ENCODE measurements around the gene DTNB. TPM values are rescaled to one million over a fixed set of nuclear protein-coding genes. Genes with fewer than 3 reads are reported as not detected.
"Not testable (repeated sequence)": the region's sequence is repeated elsewhere in the genome, so short reads cannot be mapped to it uniquely, and the experiment has no call there.

DTNB gene
- total and polyA plus RNA-seq, 2 donors (not counting 1 experiment from before 2014, with no cell fraction given), result 25.7 to 37.3 TPM

DNA sequence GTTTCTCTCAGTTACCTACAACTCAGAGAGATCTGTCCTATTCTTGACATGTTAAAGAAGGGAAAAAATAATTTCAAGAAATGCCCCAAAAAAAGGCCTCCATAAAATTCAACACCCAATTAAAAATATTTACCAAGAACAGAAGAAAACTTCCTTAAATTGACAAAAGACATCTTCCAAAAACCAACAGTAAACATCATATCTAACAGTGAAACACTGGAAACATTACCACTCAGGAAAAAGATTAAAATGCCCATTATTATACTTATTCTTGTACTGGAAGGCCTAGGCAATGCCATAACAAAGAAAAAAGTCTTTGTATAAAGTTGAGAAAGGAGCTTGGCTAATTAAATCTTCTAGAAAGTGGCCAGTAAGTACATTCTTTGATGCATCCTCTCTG is 7.2 kb downstream of the DTNB start:
- H3K36me3 ChIP-seq (replicated peaks in 1 of 2; ENCODE audit: control extremely low read depth in 1 of 2, control insufficient read depth in 1 of 2, extremely low read depth in 1 of 2, insufficient read depth in 2 of 2, low read length in 1 of 2), result no peaks in the 10 kb centered on the region
- DNase-seq (no peak), ATAC-seq (ENCODE audit: low read depth) (no peak)
- intact Hi-C loops (cut with micrococcal nuclease), result no loop called here
- H3K4me3 ChIP-seq (ENCODE audit: control extremely low read depth in 1 of 5, extremely low read depth in 1 of 5, insufficient read depth in 1 of 5, low read depth in 2 of 5, low read length in 4 of 5), result no peak overlapping the region
- no peak overlapping the region for H3K4me2 ChIP-seq (replicated peaks; ENCODE audit: low read depth, low read length, poor library complexity, severe bottlenecking)
- peaks cover 0 to 8% of the 10 kb centered on the region in 2 donors for H3K4me1 ChIP-seq (ENCODE audit: control insufficient read depth in 2 of 2, insufficient read depth in 2 of 2, low read length in 2 of 2)
- Mint-ChIP-seq H3K9me3 (ENCODE audit: insufficient read depth) (no peaks in the 10 kb centered on the region), H3K27me3 (no peaks in the 10 kb centered on the region), H3K4me1 (peaks cover 4% of the 10 kb centered on the region), H3K4me3 (no peak overlapping the region), H3K27ac (no peak overlapping the region)
- no peaks in the 10 kb centered on the region for H3K9me3 ChIP-seq (ENCODE audit: control extremely low read depth in 1 of 3, control insufficient read depth in 2 of 3, insufficient read depth in 1 of 3, low read length in 2 of 3)
- no peak overlapping the region for H3K9ac ChIP-seq (ENCODE audit: low read length)
- H2AFZ ChIP-seq (ENCODE audit: insufficient read depth, low read depth, low read length, poor library complexity, severe bottlenecking), result no peak overlapping the region
- ChIA-PET POLR2A (no interaction called here), CTCF (interaction anchor here (0.7 to 5.6 kb wide), 5 partner anchors 13 to 1256 kb away, joined by 3 to 74 read pairs (median 4); no protein-coding TSS in a partner anchor)
- H3K79me2 ChIP-seq (ENCODE audit: control insufficient read depth, insufficient read depth, low read length), result peaks cover 77% of the 10 kb centered on the region
- H3K27me3 ChIP-seq (replicated peaks in 1 of 4; ENCODE audit: control extremely low read depth in 1 of 4, control insufficient read depth in 3 of 4, insufficient read depth in 4 of 4, low read length in 3 of 4), result no peaks in the 10 kb centered on the region
- no peak overlapping the region for H3K27ac ChIP-seq (ENCODE audit: low read length in 2 of 2)
- peaks cover 27% of the 10 kb centered on the region for H4K20me1 ChIP-seq (ENCODE audit: control insufficient read depth, insufficient read depth, low read length, poor library complexity, severe bottlenecking)
- no peak for TF ChIP-seq EZH2 (IDR thresholded peaks at IDR 0.05; ENCODE audit: borderline replicate concordance, insufficient read depth, low read depth, low read length, poor library complexity, severe bottlenecking)
- TF ChIP-seq, protein P1, sequence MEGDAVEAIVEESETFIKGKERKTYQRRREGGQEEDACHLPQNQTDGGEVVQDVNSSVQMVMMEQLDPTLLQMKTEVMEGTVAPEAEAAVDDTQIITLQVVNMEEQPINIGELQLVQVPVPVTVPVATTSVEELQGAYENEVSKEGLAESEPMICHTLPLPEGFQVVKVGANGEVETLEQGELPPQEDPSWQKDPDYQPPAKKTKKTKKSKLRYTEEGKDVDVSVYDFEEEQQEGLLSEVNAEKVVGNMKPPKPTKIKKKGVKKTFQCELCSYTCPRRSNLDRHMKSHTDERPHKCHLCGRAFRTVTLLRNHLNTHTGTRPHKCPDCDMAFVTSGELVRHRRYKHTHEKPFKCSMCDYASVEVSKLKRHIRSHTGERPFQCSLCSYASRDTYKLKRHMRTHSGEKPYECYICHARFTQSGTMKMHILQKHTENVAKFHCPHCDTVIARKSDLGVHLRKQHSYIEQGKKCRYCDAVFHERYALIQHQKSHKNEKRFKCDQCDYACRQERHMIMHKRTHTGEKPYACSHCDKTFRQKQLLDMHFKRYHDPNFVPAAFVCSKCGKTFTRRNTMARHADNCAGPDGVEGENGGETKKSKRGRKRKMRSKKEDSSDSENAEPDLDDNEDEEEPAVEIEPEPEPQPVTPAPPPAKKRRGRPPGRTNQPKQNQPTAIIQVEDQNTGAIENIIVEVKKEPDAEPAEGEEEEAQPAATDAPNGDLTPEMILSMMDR (IDR thresholded peaks at IDR 0.05), result no peak

DNA sequence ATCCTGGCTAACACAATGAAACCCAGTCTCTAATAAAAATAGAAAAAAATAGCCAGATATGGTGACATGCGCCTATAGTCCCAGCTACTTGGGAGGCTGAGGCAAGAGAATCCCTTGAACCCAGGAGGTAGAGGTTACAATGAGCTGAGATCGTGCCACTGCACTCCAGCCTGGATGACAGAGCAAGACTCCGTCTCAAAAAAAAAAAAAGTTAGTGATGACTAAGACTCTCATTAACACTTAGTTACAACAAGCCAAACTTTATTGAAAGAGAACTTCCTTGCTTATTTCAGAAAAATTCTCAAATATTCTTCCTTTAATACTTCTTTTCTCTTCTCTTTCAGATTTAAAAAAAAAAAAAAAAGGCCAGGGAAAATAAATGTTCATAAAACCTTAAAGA is 7.9 kb downstream of the DTNB start:
- not testable (repeated sequence) for H3K4me2 ChIP-seq (replicated peaks; ENCODE audit: low read depth, low read length, poor library complexity, severe bottlenecking); H3K27ac ChIP-seq (ENCODE audit: low read length in 2 of 2)

More for the DNA sequence above, 7.9 kb downstream of the DTNB start:
- DNase-seq; H2AFZ ChIP-seq (ENCODE audit: insufficient read depth, low read depth, low read length, poor library complexity, severe bottlenecking); H3K4me3 Mint-ChIP-seq; H3K9me3 ChIP-seq (ENCODE audit: control extremely low read depth in 1 of 3, control insufficient read depth in 2 of 3, insufficient read depth in 1 of 3, low read length in 2 of 3); POLR2A ChIA-PET; H3K4me3 ChIP-seq (ENCODE audit: control extremely low read depth in 1 of 5, extremely low read depth in 1 of 5, insufficient read depth in 1 of 5, low read depth in 2 of 5, low read length in 4 of 5); H3K9ac ChIP-seq (ENCODE audit: low read length); H3K27me3 ChIP-seq (replicated peaks in 1 of 4; ENCODE audit: control extremely low read depth in 1 of 4, control insufficient read depth in 3 of 4, insufficient read depth in 4 of 4, low read length in 3 of 4); ATAC-seq (ENCODE audit: low read depth); H3K4me1 Mint-ChIP-seq; H3K36me3 ChIP-seq (replicated peaks in 1 of 2; ENCODE audit: control extremely low read depth in 1 of 2, control insufficient read depth in 1 of 2, extremely low read depth in 1 of 2, insufficient read depth in 2 of 2, low read length in 1 of 2); H3K9me3 Mint-ChIP-seq (ENCODE audit: insufficient read depth); H3K27me3 Mint-ChIP-seq; H3K27ac Mint-ChIP-seq; intact Hi-C loops (cut with micrococcal nuclease); H3K4me1 ChIP-seq (ENCODE audit: control insufficient read depth in 2 of 2, insufficient read depth in 2 of 2, low read length in 2 of 2): not testable (repeated sequence)
- H3K79me2 ChIP-seq (ENCODE audit: control insufficient read depth, insufficient read depth, low read length), result peaks cover 72% of the 10 kb centered on the region
- CTCF ChIA-PET, result interaction anchor here (0.8 to 5.6 kb wide), 8 partner anchors 9 to 499 kb away, joined by 3 to 74 read pairs (median 8); partner anchors contain the start of gene DTNB
- no CpG with 5 or more reads among the region's 3 CpGs for WGBS (ENCODE audit: insufficient coverage)
- H4K20me1 ChIP-seq (ENCODE audit: control insufficient read depth, insufficient read depth, low read length, poor library complexity, severe bottlenecking), result peaks cover 27% of the 10 kb centered on the region

Measured in B cell (primary cell).